Lower lobe of right lung (tissue), 2 donors: ENCODE results near the gene ADRA2C. TPM values are rescaled to one million over a fixed set of nuclear protein-coding genes. Genes with fewer than 3 reads are reported as not detected.

Source experiments
- ATAC-seq, 2 donors: fragments of 200-7000 bp; cut with Tn5 transposase; one replicate each; pipeline ENCODE4 v1.9.1; 2020 to 2022; ENCODE audit warnings: mild to moderate bottlenecking in 2 of 2, moderate library complexity in 2 of 2
- DNase-seq: peaks from one replicate; pipeline ENCODE4 v3.0.0-alpha.2; 2020
- H3K27ac ChIP-seq: fragments of 200-600 bp; one replicate; pipeline ENCODE4 v1.8.0; 2022
- H3K27me3 ChIP-seq: fragments of 200-600 bp; one replicate; pipeline ENCODE4 v1.8.0; 2022; ENCODE audit warnings: low read depth
- H3K36me3 ChIP-seq: fragments of 200-600 bp; one replicate; pipeline ENCODE4 v1.8.0; 2022; ENCODE audit warnings: mild to moderate bottlenecking
- H3K4me1 ChIP-seq: fragments of 200-600 bp; one replicate; pipeline ENCODE4 v1.8.0; 2022
- H3K4me3 ChIP-seq: fragments of 200-600 bp; one replicate; pipeline ENCODE4 v1.8.0; 2022; ENCODE audit warnings: mild to moderate bottlenecking
- H3K9me3 ChIP-seq: fragments of 200-600 bp; one replicate; pipeline ENCODE4 v1.8.0; 2022
- intact Hi-C: fragments of 100-400 bp; cut with DNase I; formaldehyde crosslinking; loops from one replicate; pipeline ENCODE4 v1.11.0; 2022
- total RNA-seq: library from RNA; stranded (reverse); fragmentation: NEBNext Ultra II Directional; extraction: Animal tissue kit (Norgen Biotek cat#: 25700); gene quantifications from one replicate; pipeline ENCODE4 v1.2.1, GENCODE V29; 2021
- TF ChIP-seq, protein P1 (sequence below): fragments of 200-600 bp; IDR thresholded peaks from one replicate; pipeline ENCODE4 v1.8.0; 2022; ENCODE audit warnings: antibody characterized with exemption, mild to moderate bottlenecking
- donor health status: DM: no; HTN: yes; CAD: no; lungs with severe emphysema.

The ADRA2C gene
- total RNA-seq, 1 donor from 2014 or later = 2.5 TPM

DNA sequence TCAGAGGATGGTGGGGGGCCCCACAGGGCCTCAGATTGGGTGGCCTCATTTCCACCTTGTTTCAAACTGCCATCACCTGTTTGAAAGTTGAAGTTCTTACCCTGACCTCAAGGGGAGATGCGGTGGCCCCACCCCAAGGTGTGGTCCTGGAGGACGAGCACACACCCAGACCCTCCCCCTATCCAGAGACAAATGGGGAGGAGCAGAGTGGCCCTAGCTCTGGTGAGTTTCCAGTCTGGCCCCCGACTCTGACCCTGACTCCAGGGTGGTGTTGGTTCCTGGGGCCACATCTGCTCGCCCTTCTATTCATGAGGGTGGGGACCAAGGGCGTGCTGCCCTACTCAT is 36.3 kb upstream of the ADRA2C start:
- TF ChIP-seq, protein P1, sequence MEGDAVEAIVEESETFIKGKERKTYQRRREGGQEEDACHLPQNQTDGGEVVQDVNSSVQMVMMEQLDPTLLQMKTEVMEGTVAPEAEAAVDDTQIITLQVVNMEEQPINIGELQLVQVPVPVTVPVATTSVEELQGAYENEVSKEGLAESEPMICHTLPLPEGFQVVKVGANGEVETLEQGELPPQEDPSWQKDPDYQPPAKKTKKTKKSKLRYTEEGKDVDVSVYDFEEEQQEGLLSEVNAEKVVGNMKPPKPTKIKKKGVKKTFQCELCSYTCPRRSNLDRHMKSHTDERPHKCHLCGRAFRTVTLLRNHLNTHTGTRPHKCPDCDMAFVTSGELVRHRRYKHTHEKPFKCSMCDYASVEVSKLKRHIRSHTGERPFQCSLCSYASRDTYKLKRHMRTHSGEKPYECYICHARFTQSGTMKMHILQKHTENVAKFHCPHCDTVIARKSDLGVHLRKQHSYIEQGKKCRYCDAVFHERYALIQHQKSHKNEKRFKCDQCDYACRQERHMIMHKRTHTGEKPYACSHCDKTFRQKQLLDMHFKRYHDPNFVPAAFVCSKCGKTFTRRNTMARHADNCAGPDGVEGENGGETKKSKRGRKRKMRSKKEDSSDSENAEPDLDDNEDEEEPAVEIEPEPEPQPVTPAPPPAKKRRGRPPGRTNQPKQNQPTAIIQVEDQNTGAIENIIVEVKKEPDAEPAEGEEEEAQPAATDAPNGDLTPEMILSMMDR = no peak
- Histone ChIP-seq H3K9me3 (no peaks in the 10 kb centered on the region), H3K27me3 (peaks cover 62% of the 10 kb centered on the region), H3K4me1 (no peaks in the 10 kb centered on the region), H3K27ac (no peak overlapping the region), H3K36me3 (no peaks in the 10 kb centered on the region), H3K4me3 (no peak overlapping the region)
- intact Hi-C loops = no loop called here
- ATAC-seq = no peak
- DNase-seq = no peak

DNA sequence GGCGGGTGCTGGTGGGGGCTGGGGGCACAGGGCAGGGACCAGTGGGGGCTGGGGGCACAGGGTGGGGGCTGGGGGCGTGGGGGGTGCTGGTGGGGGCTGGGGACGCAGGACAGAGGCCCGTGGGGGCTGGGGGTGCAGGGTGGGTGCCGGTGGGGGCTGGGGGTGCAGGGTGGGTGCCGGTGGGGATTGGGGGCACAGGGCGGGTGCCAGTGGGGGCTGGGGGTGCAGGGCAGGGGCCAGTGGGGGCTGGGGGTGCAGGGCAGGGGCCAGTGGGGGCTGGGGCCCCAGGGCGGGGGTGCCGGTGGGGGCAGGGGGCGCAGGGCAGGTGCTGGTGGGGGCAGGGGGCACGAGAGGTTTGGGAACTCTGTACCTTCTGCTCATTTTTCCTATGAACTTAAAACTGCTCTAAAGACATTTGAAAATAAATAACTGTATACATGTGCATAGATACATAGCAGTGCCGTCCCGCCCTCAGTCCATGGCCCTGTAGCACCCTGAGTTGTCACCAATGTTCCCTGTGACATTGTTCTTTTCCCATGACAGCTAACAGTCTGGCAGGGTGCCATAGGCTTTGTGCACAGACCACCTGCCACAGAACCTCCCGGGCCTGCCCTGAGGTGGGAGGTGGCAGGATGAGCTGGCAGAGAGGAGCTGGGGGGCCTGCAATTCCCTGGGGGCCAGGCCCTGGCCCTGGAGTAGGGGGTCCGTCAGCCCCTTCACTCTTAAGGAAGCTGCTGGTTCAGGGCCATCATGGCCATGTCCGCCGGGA is 35.6 kb upstream of the ADRA2C start:
- Histone ChIP-seq H3K9me3 (no peaks in the 10 kb centered on the region), H3K27me3 (peaks cover 54% of the 10 kb centered on the region), H3K27ac (no peak overlapping the region), H3K4me1 (no peaks in the 10 kb centered on the region), H3K4me3 (no peak overlapping the region), H3K36me3 (no peaks in the 10 kb centered on the region)
- DNase-seq = no peak
- TF ChIP-seq, protein P1 = no peak
- no peak for ATAC-seq
- intact Hi-C loops = no loop called here

- ATAC-seq = no peak
- Histone ChIP-seq H3K4me3 (no peak overlapping the region), H3K27me3 (peaks cover 46% of the 10 kb centered on the region), H3K4me1 (no peaks in the 10 kb centered on the region), H3K36me3 (no peaks in the 10 kb centered on the region), H3K27ac (no peak overlapping the region), H3K9me3 (no peaks in the 10 kb centered on the region)
- intact Hi-C loops = no loop called here
- TF ChIP-seq, protein P1 = no peak
- no peak for DNase-seq
Observed at GRCh38 chr4:3732076-3733028, 33.8 kb upstream of the ADRA2C start.

DNA sequence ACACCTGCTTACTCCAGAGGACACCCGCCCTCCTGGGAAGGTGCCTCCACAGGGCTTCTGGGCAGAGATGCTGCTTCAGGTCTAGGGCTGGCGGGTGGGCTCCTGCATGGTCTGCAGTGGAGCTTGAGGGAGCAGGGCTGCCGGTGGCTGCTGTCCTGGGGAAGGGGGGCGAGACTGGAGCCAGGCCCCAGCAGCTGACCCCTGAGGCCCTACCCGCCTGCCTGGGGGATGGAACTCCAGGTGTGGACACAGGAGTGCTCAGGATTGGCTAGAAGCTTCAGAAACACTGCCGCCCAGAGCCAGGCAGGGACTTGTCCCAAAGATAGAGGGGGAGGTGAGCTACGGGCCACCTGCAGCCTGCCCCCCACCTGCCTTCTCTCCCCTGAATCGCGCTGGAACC is 33.0 kb upstream of the ADRA2C start:
- H3K4me1 ChIP-seq = no peaks in the 10 kb centered on the region
- H3K4me3 ChIP-seq = no peak overlapping the region
- H3K27me3 ChIP-seq = peaks cover 40% of the 10 kb centered on the region
- no peak overlapping the region for H3K27ac ChIP-seq
- DNase-seq (no peak), ATAC-seq (no peak)
- intact Hi-C loops = no loop called here
- H3K36me3 ChIP-seq = no peaks in the 10 kb centered on the region
- no peaks in the 10 kb centered on the region for H3K9me3 ChIP-seq
- TF ChIP-seq, protein P1 = no peak

GRCh38 chr4:3735196-3735595 is 31.0 kb upstream of the ADRA2C start:
- no peak overlapping the region for H3K27ac ChIP-seq
- intact Hi-C loops = no loop called here
- no peaks in the 10 kb centered on the region for H3K36me3 ChIP-seq
- ATAC-seq = no peak
- H3K27me3 ChIP-seq = peaks cover 30% of the 10 kb centered on the region
- no peak for DNase-seq
- no peak overlapping the region for H3K4me3 ChIP-seq
- no peaks in the 10 kb centered on the region for H3K9me3 ChIP-seq
- no peaks in the 10 kb centered on the region for H3K4me1 ChIP-seq
- TF ChIP-seq, protein P1 = no peak
